ENCODE results near the gene TMBIM1.
A peak's percentile ranks its signal among the peaks of the same experiment; 100 is the strongest.

TMBIM1 gene

GRCh38 chr2:218262631-218263586 is 29.4 kb downstream of the TMBIM1 start:
- Histone ChIP-seq H3K27me3 (ENCODE audit: insufficient read depth, low read depth, severe bottlenecking) (no peaks in the 10 kb centered on the region), H3K4me3 (ENCODE audit: low read depth, low read length) (no peak overlapping the region), H3K36me3 (peaks cover 32% of the 10 kb centered on the region), H3K9me3 (ENCODE audit: severe bottlenecking) (no peaks in the 10 kb centered on the region), H3K27ac (no peak overlapping the region)
- TF ChIP-seq CTCF (IDR thresholded peaks at IDR 0.05; ENCODE audit: low read depth, low read length): no peak
- no peak for DNase-seq

- Histone ChIP-seq H3K4me3 (ENCODE audit: low read depth, low read length) (no peak overlapping the region), H3K9me3 (ENCODE audit: severe bottlenecking) (no peaks in the 10 kb centered on the region), H3K27me3 (ENCODE audit: insufficient read depth, low read depth, severe bottlenecking) (no peaks in the 10 kb centered on the region), H3K36me3 (peaks cover 27% of the 10 kb centered on the region), H3K27ac (peak overlapping the region; percentile 12; the same call in 1 of the 2 replicates)
- no peak for TF ChIP-seq CTCF (IDR thresholded peaks at IDR 0.05; ENCODE audit: low read depth, low read length)
- DNase-seq: no peak
Observed at GRCh38 chr2:218262237-218262600, 30.1 kb downstream of the TMBIM1 start.

GRCh38 chr2:218261423-218262236 is 30.7 kb downstream of the TMBIM1 start:
- peak; percentile 48 for DNase-seq
- TF ChIP-seq CTCF (IDR thresholded peaks at IDR 0.05; ENCODE audit: low read depth, low read length): no peak
- Histone ChIP-seq H3K36me3 (peaks cover 21% of the 10 kb centered on the region), H3K27ac (peak overlapping the region; percentile 12; the same call in 1 of the 2 replicates), H3K4me3 (ENCODE audit: low read depth, low read length) (no peak overlapping the region), H3K9me3 (ENCODE audit: severe bottlenecking) (no peaks in the 10 kb centered on the region), H3K27me3 (ENCODE audit: insufficient read depth, low read depth, severe bottlenecking) (no peaks in the 10 kb centered on the region)

GRCh38 chr2:218260742-218261422 is 31.4 kb downstream of the TMBIM1 start, which contains the start of gene GPBAR1:
GPBAR1 (plus strand) TSS chr2:218261015; CDS start chr2:218262725, 1,710 bp downstream.
- Histone ChIP-seq H3K27ac (no peak within 1 kb of the TSS; the same call in 1 of the 2 replicates), H3K27me3 (ENCODE audit: insufficient read depth, low read depth, severe bottlenecking) (no peaks in the 10 kb centered on the region)
- peak; percentile 42 for DNase-seq

More at GRCh38 chr2:218260742-218261422, 31.4 kb downstream of the TMBIM1 start, which contains the start of gene GPBAR1:
- no peak for TF ChIP-seq CTCF (IDR thresholded peaks at IDR 0.05; ENCODE audit: low read depth, low read length)
- peaks cover 18% of the 10 kb centered on the region for H3K36me3 ChIP-seq
- H3K9me3 ChIP-seq (ENCODE audit: severe bottlenecking): no peaks in the 10 kb centered on the region
- H3K4me3 ChIP-seq (ENCODE audit: low read depth, low read length): no peak within 1 kb of the TSS
